K562 (cell line): ENCODE results near the gene ZDHHC18. TPM values are rescaled to one million over a fixed set of nuclear protein-coding genes. Genes with fewer than 3 reads are reported as not detected.
A peak's percentile ranks its signal among the peaks of the same experiment; 100 is the strongest.

Experiments
- CBFA2T3 ChIP-seq: fragments of 450-650 bp; IDR thresholded peaks from 2 replicates; pipeline ENCODE4 v1.6.1; 2017
- CREB5 ChIP-seq: fragments of 250-450 bp; sonication (Bioruptor Pico); IDR thresholded peaks from 2 replicates; pipeline ENCODE4 v1.5.0; 2020; ENCODE audit warnings: mild to moderate bottlenecking
- DDX20 ChIP-seq: fragments of 450-650 bp; IDR thresholded peaks from 2 replicates; pipeline ENCODE4 v1.6.1; 2016; ENCODE audit warnings: missing genetic modification characterization, low read depth, mild to moderate bottlenecking, missing compliant biosample characterization, moderate library complexity
- HOMEZ ChIP-seq: fragments of 250-450 bp; sonication (Bioruptor Pico); IDR thresholded peaks from 2 replicates; pipeline ENCODE4 v1.4.0; 2020; ENCODE audit warnings: mild to moderate bottlenecking, moderate library complexity
- LARP7 ChIP-seq: fragments of 450-650 bp; IDR thresholded peaks from 2 replicates; pipeline ENCODE4 v1.6.1; 2016
- MAZ ChIP-seq, 2 experiments: fragments of 450-650 bp in 1 of 2; sonication (generic) in 1 of 2; formaldehyde crosslinking; IDR thresholded peaks in 1 of 2; conservative IDR thresholded peaks in 1 of 2; 2 replicates each; pipeline versions ENCODE4 v1.4.0 to v1.5.0; 2020; ENCODE audit warnings: mild to moderate bottlenecking in 1 of 2, missing genetic modification reagents in 1 of 2
- MTA1 ChIP-seq: fragments of 450-650 bp; IDR thresholded peaks from 2 replicates; pipeline ENCODE4 v1.6.1; 2017; ENCODE audit warnings: borderline replicate concordance
- POLR2H ChIP-seq: IDR thresholded peaks from 2 replicates; pipeline ENCODE4 v1.6.1; 2016; ENCODE audit warnings: missing genetic modification characterization, low read depth, mild to moderate bottlenecking, control low read depth, missing compliant biosample characterization, moderate library complexity
- RNF2 ChIP-seq: sonication (generic); IDR thresholded peaks from 2 replicates; pipeline ENCODE4 v1.6.1; 2016
- SMAD3 ChIP-seq: fragments of 450-650 bp; formaldehyde crosslinking; conservative IDR thresholded peaks from 2 replicates; pipeline ENCODE4 v1.4.0; 2020; ENCODE audit warnings: mild to moderate bottlenecking
- SMAD4 ChIP-seq: fragments of 250-450 bp; sonication (Bioruptor Pico); conservative IDR thresholded peaks from 2 replicates; pipeline ENCODE4 v1.8.0; 2021; ENCODE audit warnings: inconsistent platforms, mild to moderate bottlenecking, moderate library complexity
- SMARCB1 ChIP-seq: IDR thresholded peaks from 2 replicates; pipeline ENCODE4 v1.6.1; 2011; ENCODE audit warnings: improper control_type of control experiment, low read depth; ENCODE audit not compliant: insufficient read length
- SMARCE1 ChIP-seq: fragments of 450-650 bp; IDR thresholded peaks from 2 replicates; pipeline ENCODE4 v1.7.1; 2016; ENCODE audit warnings: mild to moderate bottlenecking
- ZBTB40 ChIP-seq, 2 experiments: fragments of 450-650 bp in 1 of 2; sonication (generic) in 1 of 2; formaldehyde crosslinking in 1 of 2; IDR thresholded peaks; 2 replicates each; pipeline versions ENCODE4 v1.7.1 to v1.9.0; 2016 to 2022; ENCODE audit warnings: inconsistent platforms in 1 of 2, mild to moderate bottlenecking in 1 of 2, missing genetic modification reagents in 1 of 2
- ZNF121 ChIP-seq: sonication (generic); formaldehyde crosslinking; conservative IDR thresholded peaks from 2 replicates; pipeline ENCODE4 v1.8.0; 2022; ENCODE audit warnings: missing genetic modification reagents
- ZNF77 ChIP-seq: fragments of 250-450 bp; sonication (Bioruptor Pico); IDR thresholded peaks from 2 replicates; pipeline ENCODE4 v1.5.0; 2020
- polyA plus RNA-seq, 8 experiments: library from polyadenylated mRNA; depleted of rRNA in 4 of 8; stranded (reverse) in 5 of 8; unstranded in 3 of 8; fragments of >200 nt; fragmentation: Nextera tagmentation in 2 of 8; fragmentation: Illumina TruSeq in 1 of 8; extraction: Ambion mirVana in 2 of 8; extraction: Trizol in 1 of 8; gene quantifications; 2 replicates each; pipeline versions ENCODE4 v1.2.1 to v1.2.3, GENCODE V29; 2011 to 2014; ENCODE audit warnings: inconsistent platforms in 1 of 8, missing spikeins in 1 of 8
- total RNA-seq, 7 experiments: library from RNA; depleted of rRNA in 6 of 7; stranded (reverse); fragments of >200 nt in 6 of 7; fragmentation: Illumina TruSeq in 2 of 7; extraction: Trizol in 2 of 7; gene quantifications; 2 replicates each; pipeline versions ENCODE4 v1.2.1 to v1.2.3, GENCODE V29; 2011 to 2021; ENCODE audit warnings: low replicate concordance in 1 of 7

Gene ZDHHC18
- total and polyA plus RNA-seq, 9 of the 15 experiments (the other 6 are each of a cell fraction or from before 2014, with no cell fraction given), result 0.42 to 35.6 (median 15.8) TPM

- TF ChIP-seq SMARCE1 (no peak; the same call in 1 of the 2 replicates), ZNF121 (CRISPR knock-in tag) (no peak), MTA1 (peak; percentile 63; the same call in 1 of the 2 replicates), RNF2 (0 out of 2 replicates have a peak, but pooled peaks have one; percentile 54), POLR2H (tag) (peak; percentile 91), CBFA2T3 (no peak), LARP7 (no peak), MAZ (CRISPR knock-in tag; conservative IDR thresholded peaks at IDR 0.05 in 1 of 2, IDR thresholded peaks at IDR 0.05 in 1 of 2) (peak; percentile 73 to 94), ZNF77 (no peak), SMAD4 (CRISPR knock-in tag) (0 out of 2 replicates have a peak, but pooled peaks have one; percentile 59), SMARCB1 (no peak), SMAD3 (no peak), ZBTB40 (IDR thresholded peaks at IDR 0.05) (peak; percentile 86), ZBTB40 (CRISPR knock-in tag; IDR thresholded peaks at IDR 0.05) (no peak), CREB5 (CRISPR knock-in tag) (no peak), DDX20 (tag) (no peak), HOMEZ (no peak)
Observed at GRCh38 chr1:26864610-26865480, 38.4 kb downstream of the ZDHHC18 start (continued).
